Sigmoid colon (tissue), 7 donors: Measurements from ENCODE around the gene SINHCAF. TPM values are rescaled to one million over a fixed set of nuclear protein-coding genes. Genes with fewer than 3 reads are reported as not detected.

Experiments
- DNase-seq: peaks from one replicate; pipeline ENCODE4 v3.0.0-alpha.2; 2019
- H3K27ac ChIP-seq, 4 donors: fragments of 200-600 bp; sonication (generic); one replicate each; pipeline ENCODE4 v1.5.1; 2016 to 2019; ENCODE audit warnings: mild to moderate bottlenecking in 1 of 4
- H3K27me3 ChIP-seq, 3 donors: fragments of 200-600 bp; sonication (generic); one replicate each; pipeline ENCODE4 v1.5.1; 2019; ENCODE audit warnings: mild to moderate bottlenecking in 1 of 3
- H3K36me3 ChIP-seq, 4 donors: fragments of 200-600 bp; sonication (generic); one replicate each; pipeline ENCODE4 v1.5.1; 2016 to 2019
- H3K4me1 ChIP-seq, 4 donors: fragments of 200-600 bp; sonication (generic); one replicate each; pipeline ENCODE4 v1.5.1; 2017 to 2019
- H3K4me3 ChIP-seq, 4 donors: fragments of 200-600 bp; sonication (generic); one replicate each; pipeline ENCODE4 v1.5.1; 2017 to 2019; ENCODE audit warnings: mild to moderate bottlenecking in 2 of 4, moderate library complexity in 1 of 4
- H3K9me3 ChIP-seq, 4 donors: fragments of 200-600 bp in 3 of 4; sonication (generic) in 3 of 4; one replicate each; pipeline versions ENCODE4 v1.5.1 to v1.6.1; 2013 to 2019
- EP300 ChIP-seq, 4 donors: sonication (generic); formaldehyde crosslinking; IDR thresholded peaks; one replicate each; pipeline ENCODE4 v1.6.1; 2017; ENCODE audit warnings: antibody characterized with exemption in 4 of 4
- POLR2A ChIP-seq, 2 donors: fragments of 450-650 bp; IDR thresholded peaks; one replicate each; pipeline ENCODE4 v1.6.1; 2016; ENCODE audit warnings: antibody characterized with exemption in 2 of 2, mild to moderate bottlenecking in 2 of 2, moderate library complexity in 2 of 2
- POLR2AphosphoS5 ChIP-seq, 4 donors: sonication (generic); formaldehyde crosslinking; IDR thresholded peaks; one replicate each; pipeline ENCODE4 v1.6.1; 2017; ENCODE audit warnings: antibody characterized with exemption in 4 of 4
- WGBS, 2 donors: extraction: QIAGEN DNeasy Blood & Tissue Kit; methylation state at CpG; one replicate each; pipeline ENCODE4 v1.1.7; 2013; 5-methylcytosine and 5-hydroxymethylcytosine counted together
- intact Hi-C: fragments of 100-400 bp; cut with DNase I; formaldehyde crosslinking; loops from one replicate; pipeline ENCODE4 v1.15.1; 2023
- polyA plus RNA-seq, 3 donors: library from polyadenylated mRNA; stranded (reverse); fragments of 200-250 nt; gene quantifications; one replicate each; pipeline ENCODE4 v1.2.3, GENCODE V29; 2013
- total RNA-seq, 4 donors: library from RNA; depleted of rRNA; stranded (reverse); fragments of >200 nt; gene quantifications; one replicate each; pipeline ENCODE4 v1.1.0, GENCODE V29; 2016
- TF ChIP-seq, protein P1 (sequence below), 4 experiments: fragments of 450-650 bp in 3 of 4; fragments of 200-600 bp in 1 of 4; IDR thresholded peaks; one replicate each; pipeline ENCODE4 v1.5.1; 2016 to 2019; ENCODE audit warnings: antibody characterized with exemption in 4 of 4, mild to moderate bottlenecking in 3 of 4, moderate library complexity in 2 of 4
- donor health status: healthy with polysubstance abuse.
- donor health status: Bipolar disorder and iron deficiency.
- donor health status: healthy.

The SINHCAF gene
- total and polyA plus RNA-seq, 7 donors: 31.1 to 68.4 (median 51.7) TPM

DNA sequence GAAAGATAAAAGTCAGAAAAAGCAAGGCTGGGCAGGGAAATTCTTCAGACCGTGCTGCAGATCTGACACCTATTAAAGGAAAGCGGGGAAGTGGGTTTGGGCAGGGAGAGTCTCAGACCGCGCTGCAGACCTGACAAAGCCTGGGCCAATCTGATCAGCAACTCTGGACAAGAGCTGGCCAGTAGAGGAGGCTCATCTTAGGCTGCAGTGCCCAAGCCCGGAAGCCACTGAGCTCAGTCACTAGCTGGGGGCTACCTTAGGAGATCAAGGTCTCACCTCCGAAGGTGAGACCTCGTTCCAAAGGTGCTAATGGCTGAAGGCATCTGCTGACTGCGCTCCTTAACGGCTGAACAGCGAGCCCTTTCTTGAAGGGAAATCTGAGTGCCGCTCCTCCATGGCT lies 60.2 kb downstream of the SINHCAF start:
- Histone ChIP-seq H3K9me3 (no peaks in the 10 kb centered on the region), H3K27me3 (no peaks in the 10 kb centered on the region), H3K4me3 (no peak overlapping the region), H3K27ac (no peak overlapping the region), H3K4me1 (peaks cover 0 to 14% (median 0%) of the 10 kb centered on the region in 4 donors), H3K36me3 (no peaks in the 10 kb centered on the region)
- no peak for DNase-seq
- TF ChIP-seq POLR2AphosphoS5 (IDR thresholded peaks at IDR 0.05): no peak
- TF ChIP-seq POLR2A (IDR thresholded peaks at IDR 0.05): no peak
- TF ChIP-seq, protein P1, sequence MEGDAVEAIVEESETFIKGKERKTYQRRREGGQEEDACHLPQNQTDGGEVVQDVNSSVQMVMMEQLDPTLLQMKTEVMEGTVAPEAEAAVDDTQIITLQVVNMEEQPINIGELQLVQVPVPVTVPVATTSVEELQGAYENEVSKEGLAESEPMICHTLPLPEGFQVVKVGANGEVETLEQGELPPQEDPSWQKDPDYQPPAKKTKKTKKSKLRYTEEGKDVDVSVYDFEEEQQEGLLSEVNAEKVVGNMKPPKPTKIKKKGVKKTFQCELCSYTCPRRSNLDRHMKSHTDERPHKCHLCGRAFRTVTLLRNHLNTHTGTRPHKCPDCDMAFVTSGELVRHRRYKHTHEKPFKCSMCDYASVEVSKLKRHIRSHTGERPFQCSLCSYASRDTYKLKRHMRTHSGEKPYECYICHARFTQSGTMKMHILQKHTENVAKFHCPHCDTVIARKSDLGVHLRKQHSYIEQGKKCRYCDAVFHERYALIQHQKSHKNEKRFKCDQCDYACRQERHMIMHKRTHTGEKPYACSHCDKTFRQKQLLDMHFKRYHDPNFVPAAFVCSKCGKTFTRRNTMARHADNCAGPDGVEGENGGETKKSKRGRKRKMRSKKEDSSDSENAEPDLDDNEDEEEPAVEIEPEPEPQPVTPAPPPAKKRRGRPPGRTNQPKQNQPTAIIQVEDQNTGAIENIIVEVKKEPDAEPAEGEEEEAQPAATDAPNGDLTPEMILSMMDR (IDR thresholded peaks at IDR 0.05): no peak
- no peak for TF ChIP-seq EP300 (IDR thresholded peaks at IDR 0.05)
- WGBS, 2 donors: 83 to 88% methylated on average over 11 of the region's 11 CpGs
- intact Hi-C loops: no loop called here

DNA sequence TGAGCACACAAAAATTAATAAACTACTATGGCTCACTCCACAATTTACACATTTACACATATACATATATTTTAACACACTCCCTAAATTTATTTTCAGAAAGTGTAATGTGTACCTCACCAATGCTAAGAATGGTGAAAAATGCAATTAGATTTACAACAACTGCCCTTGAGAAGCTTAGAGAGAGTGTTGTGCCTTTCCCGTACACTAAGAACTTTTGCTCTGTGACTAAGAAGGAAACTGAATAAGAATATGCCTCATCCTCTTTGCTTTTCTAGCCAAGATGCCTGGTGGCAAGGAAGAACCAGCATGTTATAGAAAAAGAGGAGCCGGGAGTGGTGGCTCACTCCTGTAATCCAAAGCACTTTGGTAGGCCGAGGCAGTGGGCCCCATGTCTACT lies 62.3 kb downstream of the SINHCAF start:
- Histone ChIP-seq H3K27me3 (no peaks in the 10 kb centered on the region), H3K27ac (no peak overlapping the region), H3K9me3 (no peaks in the 10 kb centered on the region), H3K4me3 (no peak overlapping the region), H3K4me1 (no peaks in the 10 kb centered on the region), H3K36me3 (no peaks in the 10 kb centered on the region)
- 92 to 93% methylated on average over 3 of the region's 3 CpGs for WGBS, 2 donors
- intact Hi-C loops: no loop called here
- no peak for DNase-seq
- TF ChIP-seq POLR2A (IDR thresholded peaks at IDR 0.05) (no peak), EP300 (IDR thresholded peaks at IDR 0.05) (no peak), POLR2AphosphoS5 (IDR thresholded peaks at IDR 0.05) (no peak)
- TF ChIP-seq, protein P1 (IDR thresholded peaks at IDR 0.05): no peak

DNA sequence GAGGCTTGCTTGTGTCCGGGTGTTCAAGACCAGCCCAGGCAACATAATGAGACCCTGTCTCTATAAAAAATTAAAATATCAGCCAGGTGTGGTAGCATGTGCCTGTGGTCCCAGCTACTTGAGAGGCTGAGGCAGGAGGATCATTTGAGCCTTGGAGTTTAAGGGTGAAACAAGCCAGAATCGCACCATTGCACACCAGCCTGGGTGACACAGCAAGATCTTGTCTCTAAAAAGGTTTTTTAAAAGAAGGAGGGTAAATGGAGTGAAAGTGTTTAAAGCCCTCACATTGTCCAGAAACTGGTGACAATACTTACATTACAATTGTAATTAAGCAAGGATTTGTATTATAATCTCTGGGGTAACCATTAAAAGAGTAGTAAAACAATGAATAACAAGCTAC lies 64.2 kb downstream of the SINHCAF start:
- WGBS, 2 donors: 94 to 96% methylated on average over 2 of the region's 2 CpGs
- intact Hi-C loops: no loop called here

DNA sequence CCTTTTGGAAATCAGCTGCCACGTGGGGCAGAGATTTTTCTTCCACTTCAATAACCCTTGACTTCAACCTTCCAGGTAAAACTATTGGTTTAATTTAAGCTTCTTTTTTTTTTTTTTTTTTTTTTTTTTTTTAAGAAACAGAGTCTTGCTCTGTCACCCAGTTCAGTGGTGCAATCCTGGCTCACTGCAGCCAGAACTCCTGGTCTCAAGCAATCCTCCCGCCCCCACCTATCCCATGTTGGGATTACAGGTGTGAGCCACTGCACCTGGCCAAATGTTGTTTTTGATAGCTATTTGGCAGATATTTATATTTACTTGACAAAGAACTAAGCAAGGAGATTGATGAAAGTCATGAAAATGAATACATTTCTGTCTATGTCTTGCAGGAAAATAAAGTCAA lies 65.1 kb downstream of the SINHCAF start:
- Histone ChIP-seq H3K27me3 (no peaks in the 10 kb centered on the region), H3K9me3 (no peaks in the 10 kb centered on the region), H3K4me1 (no peaks in the 10 kb centered on the region), H3K36me3 (no peaks in the 10 kb centered on the region), H3K27ac (no peak overlapping the region), H3K4me3 (no peak overlapping the region)
- DNase-seq: no peak
- 85 to 90% methylated on average over 2 of the region's 2 CpGs for WGBS, 2 donors
- intact Hi-C loops: no loop called here
- TF ChIP-seq EP300 (IDR thresholded peaks at IDR 0.05) (no peak), POLR2A (IDR thresholded peaks at IDR 0.05) (no peak), POLR2AphosphoS5 (IDR thresholded peaks at IDR 0.05) (no peak)
- TF ChIP-seq, protein P1 (IDR thresholded peaks at IDR 0.05): no peak

More for the DNA sequence above, 64.2 kb downstream of the SINHCAF start:
- no peak for DNase-seq
- Histone ChIP-seq H3K4me3 (no peak overlapping the region), H3K27me3 (no peaks in the 10 kb centered on the region), H3K36me3 (no peaks in the 10 kb centered on the region), H3K4me1 (no peaks in the 10 kb centered on the region), H3K27ac (no peak overlapping the region), H3K9me3 (no peaks in the 10 kb centered on the region)
- TF ChIP-seq POLR2A (IDR thresholded peaks at IDR 0.05): no peak
- TF ChIP-seq, protein P1 (IDR thresholded peaks at IDR 0.05): no peak
- no peak for TF ChIP-seq POLR2AphosphoS5 (IDR thresholded peaks at IDR 0.05)
- no peak for TF ChIP-seq EP300 (IDR thresholded peaks at IDR 0.05)
